ENCODE measurements around the gene DMWD. TPM values are rescaled to one million over a fixed set of nuclear protein-coding genes. Genes with fewer than 3 reads are reported as not detected.

The DMWD gene
- total and polyA plus RNA-seq, 2 of the 13 experiments (the other 11 are each of a cell fraction or from before 2014, with no cell fraction given), result 10.3 to 14.9 TPM

- TF ChIP-seq CTCF (CRISPR knock-in tag; IDR thresholded peaks at IDR 0.05), result no peak
- no peak; the same call in 1 of the 2 replicates for TF ChIP-seq ZFP91 (CRISPR knock-in tag; IDR thresholded peaks at IDR 0.05; ENCODE audit: borderline replicate concordance)
- no peak for TF ChIP-seq NCOA5 (CRISPR knock-in tag; IDR thresholded peaks at IDR 0.05)
- TF ChIP-seq JDP2 (CRISPR knock-in tag; IDR thresholded peaks at IDR 0.05; ENCODE audit: borderline replicate concordance), result no peak
- no peak for TF ChIP-seq ZNF615 (CRISPR knock-in tag; IDR thresholded peaks at IDR 0.05; ENCODE audit: borderline replicate concordance)
- TF ChIP-seq ZNF557 (CRISPR knock-in tag; IDR thresholded peaks at IDR 0.05), result 0 out of 2 replicates have a peak, but pooled peaks have one; percentile 11
- no peak for TF ChIP-seq TRAFD1 (CRISPR knock-in tag; IDR thresholded peaks at IDR 0.05; ENCODE audit: borderline replicate concordance)
- 0 out of 2 replicates have a peak, but pooled peaks have one; percentile 42 for TF ChIP-seq ZNF772 (CRISPR knock-in tag; IDR thresholded peaks at IDR 0.05)
- TF ChIP-seq CBX2 (IDR thresholded peaks at IDR 0.05; ENCODE audit: low read depth, low read length), result no peak
- TF ChIP-seq CBX2 (CRISPR knock-in tag; IDR thresholded peaks at IDR 0.05; ENCODE audit: low read depth), result no peak
- TF ChIP-seq ZBTB38 (CRISPR knock-in tag; IDR thresholded peaks at IDR 0.05), result no peak
- 0 out of 2 replicates have a peak, but pooled peaks have one; percentile 9 for TF ChIP-seq KLF15 (CRISPR knock-in tag; IDR thresholded peaks at IDR 0.05; ENCODE audit: borderline replicate concordance)
- TF ChIP-seq, protein P1, sequence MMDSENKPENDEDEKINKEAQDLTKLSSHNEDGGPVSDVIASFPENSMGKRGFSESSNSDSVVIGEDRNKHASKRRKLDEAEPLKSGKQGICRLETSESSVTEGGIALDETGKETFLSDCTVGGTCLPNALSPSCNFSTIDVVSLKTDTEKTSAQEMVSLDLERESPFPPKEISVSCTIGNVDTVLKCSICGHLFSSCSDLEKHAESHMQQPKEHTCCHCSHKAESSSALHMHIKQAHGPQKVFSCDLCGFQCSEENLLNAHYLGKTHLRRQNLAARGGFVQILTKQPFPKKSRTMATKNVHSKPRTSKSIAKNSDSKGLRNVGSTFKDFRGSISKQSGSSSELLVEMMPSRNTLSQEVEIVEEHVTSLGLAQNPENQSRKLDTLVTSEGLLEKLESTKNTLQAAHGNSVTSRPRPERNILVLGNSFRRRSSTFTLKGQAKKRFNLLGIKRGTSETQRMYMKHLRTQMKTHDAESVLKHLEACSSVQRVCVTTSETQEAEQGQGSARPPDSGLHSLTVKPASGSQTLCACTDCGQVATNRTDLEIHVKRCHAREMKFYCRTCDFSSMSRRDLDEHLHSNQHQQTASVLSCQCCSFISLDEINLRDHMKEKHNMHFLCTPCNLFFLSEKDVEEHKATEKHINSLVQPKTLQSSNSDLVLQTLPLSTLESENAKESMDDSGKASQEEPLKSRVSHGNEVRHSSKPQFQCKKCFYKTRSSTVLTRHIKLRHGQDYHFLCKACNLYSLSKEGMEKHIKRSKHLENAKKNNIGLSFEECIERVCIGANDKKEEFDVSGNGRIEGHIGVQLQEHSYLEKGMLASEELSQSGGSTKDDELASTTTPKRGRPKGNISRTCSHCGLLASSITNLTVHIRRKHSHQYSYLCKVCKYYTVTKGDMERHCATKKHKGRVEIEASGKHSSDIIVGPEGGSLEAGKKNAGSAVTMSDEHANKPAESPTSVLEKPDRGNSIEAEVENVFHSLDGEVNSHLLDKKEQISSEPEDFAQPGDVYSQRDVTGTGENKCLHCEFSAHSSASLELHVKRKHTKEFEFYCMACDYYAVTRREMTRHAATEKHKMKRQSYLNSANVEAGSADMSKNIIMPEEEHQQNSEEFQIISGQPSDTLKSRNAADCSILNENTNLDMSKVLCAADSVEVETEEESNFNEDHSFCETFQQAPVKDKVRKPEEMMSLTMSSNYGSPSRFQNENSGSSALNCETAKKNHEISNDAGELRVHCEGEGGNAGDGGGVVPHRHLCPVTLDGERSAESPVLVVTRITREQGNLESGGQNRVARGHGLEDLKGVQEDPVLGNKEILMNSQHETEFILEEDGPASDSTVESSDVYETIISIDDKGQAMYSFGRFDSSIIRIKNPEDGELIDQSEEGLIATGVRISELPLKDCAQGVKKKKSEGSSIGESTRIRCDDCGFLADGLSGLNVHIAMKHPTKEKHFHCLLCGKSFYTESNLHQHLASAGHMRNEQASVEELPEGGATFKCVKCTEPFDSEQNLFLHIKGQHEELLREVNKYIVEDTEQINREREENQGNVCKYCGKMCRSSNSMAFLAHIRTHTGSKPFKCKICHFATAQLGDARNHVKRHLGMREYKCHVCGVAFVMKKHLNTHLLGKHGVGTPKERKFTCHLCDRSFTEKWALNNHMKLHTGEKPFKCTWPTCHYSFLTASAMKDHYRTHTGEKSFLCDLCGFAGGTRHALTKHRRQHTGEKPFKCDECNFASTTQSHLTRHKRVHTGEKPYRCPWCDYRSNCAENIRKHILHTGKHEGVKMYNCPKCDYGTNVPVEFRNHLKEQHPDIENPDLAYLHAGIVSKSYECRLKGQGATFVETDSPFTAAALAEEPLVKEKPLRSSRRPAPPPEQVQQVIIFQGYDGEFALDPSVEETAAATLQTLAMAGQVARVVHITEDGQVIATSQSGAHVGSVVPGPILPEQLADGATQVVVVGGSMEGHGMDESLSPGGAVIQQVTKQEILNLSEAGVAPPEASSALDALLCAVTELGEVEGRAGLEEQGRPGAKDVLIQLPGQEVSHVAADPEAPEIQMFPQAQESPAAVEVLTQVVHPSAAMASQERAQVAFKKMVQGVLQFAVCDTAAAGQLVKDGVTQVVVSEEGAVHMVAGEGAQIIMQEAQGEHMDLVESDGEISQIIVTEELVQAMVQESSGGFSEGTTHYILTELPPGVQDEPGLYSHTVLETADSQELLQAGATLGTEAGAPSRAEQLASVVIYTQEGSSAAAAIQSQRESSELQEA (CRISPR knock-in tag; IDR thresholded peaks at IDR 0.05; ENCODE audit: not compliant biosample characterization), result no peak
- TF ChIP-seq RBM39 (IDR thresholded peaks at IDR 0.05; ENCODE audit: low read depth, low read length, poor library complexity, severe bottlenecking), result peak; percentile 82
- TF ChIP-seq ZSCAN30 (CRISPR knock-in tag; IDR thresholded peaks at IDR 0.05), result no peak
- no peak for TF ChIP-seq ZNF660 (CRISPR knock-in tag; IDR thresholded peaks at IDR 0.05; ENCODE audit: borderline replicate concordance, low read depth)
Measured at GRCh38 chr19:45767410-45767880, 25.2 kb downstream of the DMWD start (continued).
